Mammary epithelial cell (primary cell): ENCODE data around the gene HORMAD1.

Experiments
- CTCF ChIP-seq, 2 donors: IDR thresholded peaks in 1 of 2; conservative IDR thresholded peaks in 1 of 2; 2 replicates each; pipeline ENCODE4 v1.5.1; 2011 to 2012; ENCODE audit warnings: inconsistent platforms in 2 of 2, low read length in 2 of 2, mild to moderate bottlenecking in 2 of 2, control low read depth in 1 of 2, low read depth in 1 of 2; ENCODE audit not compliant: insufficient read depth in 1 of 2; ENCODE audit errors: extremely low read depth in 1 of 2
- EZH2 ChIP-seq: IDR thresholded peaks from 2 replicates; pipeline ENCODE4 v1.6.1; 2012; ENCODE audit warnings: low read length, inconsistent platforms, borderline replicate concordance

- no peak for TF ChIP-seq CTCF (conservative IDR thresholded peaks at IDR 0.05 in 1 of 2, IDR thresholded peaks at IDR 0.05 in 1 of 2; ENCODE audit: extremely low read depth in 1 of 2, insufficient read depth in 1 of 2, low read depth in 1 of 2, low read length in 2 of 2)
- no peak for TF ChIP-seq EZH2
Measured at GRCh38 chr1:150695561-150695960, 25.1 kb downstream of the HORMAD1 start.
